ENCODE results near the gene ACSL1.
"Not testable (repeated sequence)": the region's sequence is repeated elsewhere in the genome, so short reads cannot be mapped to it uniquely, and the experiment has no call there.

- TF ChIP-seq CTCF (IDR thresholded peaks at IDR 0.05; ENCODE audit: insufficient read depth, low read length); POLR2AphosphoS5 (IDR thresholded peaks at IDR 0.05; ENCODE audit: low read depth); GABPA (IDR thresholded peaks at IDR 0.05; ENCODE audit: low read depth): not testable (repeated sequence)
- TF ChIP-seq, protein P1, sequence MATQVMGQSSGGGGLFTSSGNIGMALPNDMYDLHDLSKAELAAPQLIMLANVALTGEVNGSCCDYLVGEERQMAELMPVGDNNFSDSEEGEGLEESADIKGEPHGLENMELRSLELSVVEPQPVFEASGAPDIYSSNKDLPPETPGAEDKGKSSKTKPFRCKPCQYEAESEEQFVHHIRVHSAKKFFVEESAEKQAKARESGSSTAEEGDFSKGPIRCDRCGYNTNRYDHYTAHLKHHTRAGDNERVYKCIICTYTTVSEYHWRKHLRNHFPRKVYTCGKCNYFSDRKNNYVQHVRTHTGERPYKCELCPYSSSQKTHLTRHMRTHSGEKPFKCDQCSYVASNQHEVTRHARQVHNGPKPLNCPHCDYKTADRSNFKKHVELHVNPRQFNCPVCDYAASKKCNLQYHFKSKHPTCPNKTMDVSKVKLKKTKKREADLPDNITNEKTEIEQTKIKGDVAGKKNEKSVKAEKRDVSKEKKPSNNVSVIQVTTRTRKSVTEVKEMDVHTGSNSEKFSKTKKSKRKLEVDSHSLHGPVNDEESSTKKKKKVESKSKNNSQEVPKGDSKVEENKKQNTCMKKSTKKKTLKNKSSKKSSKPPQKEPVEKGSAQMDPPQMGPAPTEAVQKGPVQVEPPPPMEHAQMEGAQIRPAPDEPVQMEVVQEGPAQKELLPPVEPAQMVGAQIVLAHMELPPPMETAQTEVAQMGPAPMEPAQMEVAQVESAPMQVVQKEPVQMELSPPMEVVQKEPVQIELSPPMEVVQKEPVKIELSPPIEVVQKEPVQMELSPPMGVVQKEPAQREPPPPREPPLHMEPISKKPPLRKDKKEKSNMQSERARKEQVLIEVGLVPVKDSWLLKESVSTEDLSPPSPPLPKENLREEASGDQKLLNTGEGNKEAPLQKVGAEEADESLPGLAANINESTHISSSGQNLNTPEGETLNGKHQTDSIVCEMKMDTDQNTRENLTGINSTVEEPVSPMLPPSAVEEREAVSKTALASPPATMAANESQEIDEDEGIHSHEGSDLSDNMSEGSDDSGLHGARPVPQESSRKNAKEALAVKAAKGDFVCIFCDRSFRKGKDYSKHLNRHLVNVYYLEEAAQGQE (IDR thresholded peaks at IDR 0.05; ENCODE audit: insufficient replicate concordance, low read depth): not testable (repeated sequence)
Observed at GRCh38 chr4:184779160-184779559, 46.6 kb downstream of the ACSL1 start.

All from HL-60 (cell line).